DND-41 (cell line): Measurements from ENCODE around the gene TSN.

ENCODE experiments used
- ATAC-seq: fragments of 200-7000 bp; cut with Tn5 transposase; 3 replicates; pipeline ENCODE4 v1.9.1; 2021; ENCODE audit warnings: low read depth; ENCODE audit not compliant: insufficient read depth
- DNase-seq: peaks from one replicate; pipeline ENCODE4 v3.0.0-alpha.2; 2020
- H2AFZ ChIP-seq: 2 replicates; pipeline ENCODE4 v1.6.0; 2012; ENCODE audit warnings: low read depth, low read length
- H3K27ac ChIP-seq: 2 replicates; pipeline ENCODE4 v1.5.1; 2012; ENCODE audit warnings: low read length, inconsistent platforms
- H3K27me3 ChIP-seq: fragments of 200-600 bp; sonication (generic); 2 replicates; pipeline ENCODE4 v1.6.0; 2012; ENCODE audit warnings: low read length, mild to moderate bottlenecking, inconsistent platforms; ENCODE audit not compliant: insufficient read depth, poor library complexity
- H3K36me3 ChIP-seq: 2 replicates; pipeline ENCODE4 v1.5.1; 2012; ENCODE audit warnings: low read length, inconsistent platforms; ENCODE audit not compliant: insufficient read depth
- H3K4me1 ChIP-seq: 2 replicates; pipeline ENCODE4 v1.5.1; 2012; ENCODE audit warnings: mild to moderate bottlenecking, low read length; ENCODE audit not compliant: insufficient read depth
- H3K4me2 ChIP-seq: 2 replicates; pipeline ENCODE4 v1.6.0; 2012; ENCODE audit warnings: mild to moderate bottlenecking, moderate library complexity, low read length, inconsistent platforms; ENCODE audit not compliant: insufficient read depth
- H3K4me3 ChIP-seq, 2 experiments: fragments of 200-600 bp in 1 of 2; shearing (Covaris generic) in 1 of 2; 2 replicates each; pipeline ENCODE4 v1.5.1; 2012 to 2016; ENCODE audit warnings: inconsistent platforms in 2 of 2, low read length in 2 of 2, mild to moderate bottlenecking in 2 of 2, low read depth in 1 of 2, moderate library complexity in 1 of 2
- H3K79me2 ChIP-seq: 2 replicates; pipeline ENCODE4 v1.6.0; 2012; ENCODE audit warnings: low read length, inconsistent platforms; ENCODE audit not compliant: insufficient read depth
- H3K9ac ChIP-seq: 2 replicates; pipeline ENCODE4 v1.6.0; 2012; ENCODE audit warnings: low read depth, mild to moderate bottlenecking, inconsistent platforms, low read length, moderate library complexity
- H3K9me3 ChIP-seq: 2 replicates; pipeline ENCODE4 v1.5.1; 2012; ENCODE audit warnings: low read length, moderate library complexity, mild to moderate bottlenecking, inconsistent platforms; ENCODE audit not compliant: insufficient read depth, severe bottlenecking
- H4K20me1 ChIP-seq: 2 replicates; pipeline ENCODE4 v1.6.0; 2012; ENCODE audit warnings: low read length; ENCODE audit not compliant: insufficient read depth
- EZH2 ChIP-seq: IDR thresholded peaks from 3 replicates; pipeline ENCODE4 v1.6.1; 2012; ENCODE audit warnings: borderline replicate concordance, low read depth, mild to moderate bottlenecking, moderate library complexity, low read length, inconsistent platforms; ENCODE audit not compliant: severe bottlenecking
- TF ChIP-seq, protein P1 (sequence below): IDR thresholded peaks from 2 replicates; pipeline ENCODE4 v1.5.1; 2012; ENCODE audit warnings: borderline replicate concordance, low read length, moderate library complexity, mild to moderate bottlenecking; ENCODE audit not compliant: poor library complexity, severe bottlenecking; ENCODE audit errors: extremely low read depth

Gene TSN

DNA sequence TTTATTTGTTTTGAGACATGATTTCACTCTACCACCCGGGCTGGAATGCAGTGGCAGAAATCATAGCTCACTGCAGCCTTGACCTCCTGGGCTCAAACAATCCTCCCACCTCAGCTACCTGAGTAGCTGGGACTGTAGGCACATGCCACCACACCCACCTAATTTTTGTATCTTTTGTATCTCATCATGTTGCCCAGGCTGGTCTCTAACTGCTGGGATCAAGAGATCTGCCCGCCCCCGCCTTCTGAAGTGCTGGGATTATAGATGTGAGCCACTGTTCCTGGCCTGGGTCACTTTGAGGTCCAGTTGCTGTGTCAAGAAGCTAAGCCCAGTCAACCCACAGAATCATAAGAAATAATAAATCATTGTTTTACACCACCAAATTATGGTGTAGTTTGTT is 38.4 kb downstream of the TSN start:
- Histone ChIP-seq H3K4me1 (no peaks in the 10 kb centered on the region), H3K9ac (no peak overlapping the region), H3K27me3 (peaks cover 9% of the 10 kb centered on the region), H4K20me1 (no peaks in the 10 kb centered on the region), H2AFZ (no peak overlapping the region), H3K27ac (no peak overlapping the region), H3K36me3 (no peaks in the 10 kb centered on the region), H3K4me2 (no peak overlapping the region), H3K9me3 (no peaks in the 10 kb centered on the region), H3K4me3 (no peak overlapping the region), H3K79me2 (no peaks in the 10 kb centered on the region)
- no peak for TF ChIP-seq EZH2
- TF ChIP-seq, protein P1, sequence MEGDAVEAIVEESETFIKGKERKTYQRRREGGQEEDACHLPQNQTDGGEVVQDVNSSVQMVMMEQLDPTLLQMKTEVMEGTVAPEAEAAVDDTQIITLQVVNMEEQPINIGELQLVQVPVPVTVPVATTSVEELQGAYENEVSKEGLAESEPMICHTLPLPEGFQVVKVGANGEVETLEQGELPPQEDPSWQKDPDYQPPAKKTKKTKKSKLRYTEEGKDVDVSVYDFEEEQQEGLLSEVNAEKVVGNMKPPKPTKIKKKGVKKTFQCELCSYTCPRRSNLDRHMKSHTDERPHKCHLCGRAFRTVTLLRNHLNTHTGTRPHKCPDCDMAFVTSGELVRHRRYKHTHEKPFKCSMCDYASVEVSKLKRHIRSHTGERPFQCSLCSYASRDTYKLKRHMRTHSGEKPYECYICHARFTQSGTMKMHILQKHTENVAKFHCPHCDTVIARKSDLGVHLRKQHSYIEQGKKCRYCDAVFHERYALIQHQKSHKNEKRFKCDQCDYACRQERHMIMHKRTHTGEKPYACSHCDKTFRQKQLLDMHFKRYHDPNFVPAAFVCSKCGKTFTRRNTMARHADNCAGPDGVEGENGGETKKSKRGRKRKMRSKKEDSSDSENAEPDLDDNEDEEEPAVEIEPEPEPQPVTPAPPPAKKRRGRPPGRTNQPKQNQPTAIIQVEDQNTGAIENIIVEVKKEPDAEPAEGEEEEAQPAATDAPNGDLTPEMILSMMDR = no peak
- DNase-seq (no peak), ATAC-seq (no peak)

DNA sequence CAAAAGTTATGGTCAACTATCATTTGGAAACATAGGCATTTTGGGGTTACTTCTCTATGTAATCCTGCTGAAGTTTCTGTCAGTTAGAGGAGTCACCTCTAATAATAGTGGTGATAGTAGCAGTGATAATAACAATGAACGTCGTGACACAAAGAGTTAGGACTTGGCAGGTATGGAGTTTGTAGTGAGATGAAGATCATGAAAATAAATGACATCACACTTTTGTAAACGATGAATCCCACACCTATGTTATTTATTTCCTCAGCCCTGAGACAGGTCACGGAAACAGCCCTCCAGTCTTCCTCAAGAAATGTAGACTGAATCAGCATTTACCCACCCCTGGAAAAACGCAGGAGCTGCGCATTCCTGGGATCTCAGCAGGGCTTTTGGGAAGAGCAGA is 38.8 kb downstream of the TSN start:
- no peaks in the 10 kb centered on the region for H3K4me1 ChIP-seq
- H3K9ac ChIP-seq = no peak overlapping the region
- H4K20me1 ChIP-seq = no peaks in the 10 kb centered on the region
- no peak overlapping the region for H3K27ac ChIP-seq
- ATAC-seq (no peak), DNase-seq (no peak)
- H3K79me2 ChIP-seq = no peaks in the 10 kb centered on the region
- peaks cover 9% of the 10 kb centered on the region for H3K27me3 ChIP-seq
- no peak overlapping the region for H2AFZ ChIP-seq
- TF ChIP-seq, protein P1 = no peak
- no peak for TF ChIP-seq EZH2
- no peaks in the 10 kb centered on the region for H3K9me3 ChIP-seq
- H3K36me3 ChIP-seq = no peaks in the 10 kb centered on the region
- no peak overlapping the region for H3K4me3 ChIP-seq
- H3K4me2 ChIP-seq = no peak overlapping the region

DNA sequence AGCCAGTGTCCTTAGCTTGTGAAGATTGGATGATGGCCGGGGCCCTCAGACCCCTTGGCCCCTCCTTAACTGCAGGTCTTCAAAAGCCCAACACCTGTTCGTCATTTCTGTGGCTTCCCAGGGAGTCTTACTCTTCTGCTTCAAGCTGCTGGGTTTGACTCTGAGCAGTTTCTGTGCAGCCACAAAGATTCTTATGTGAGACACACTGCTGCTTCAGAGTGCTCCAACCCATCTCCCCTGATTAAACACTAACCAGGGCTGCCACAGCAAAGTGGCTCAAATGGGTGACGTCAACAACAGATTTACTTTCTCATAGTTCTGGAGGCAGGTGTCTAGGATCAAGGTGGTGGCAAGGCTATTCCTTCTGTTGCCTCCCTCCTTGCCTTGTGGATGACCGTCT is 40.8 kb downstream of the TSN start:
- ATAC-seq = no peak
- H3K27me3 ChIP-seq = peaks cover under 1% of the 10 kb centered on the region

More for the DNA sequence above, 40.8 kb downstream of the TSN start:
- no peak overlapping the region for H3K4me3 ChIP-seq
- no peak for DNase-seq
- no peak overlapping the region for H3K4me2 ChIP-seq
- H4K20me1 ChIP-seq = no peaks in the 10 kb centered on the region
- no peak overlapping the region for H2AFZ ChIP-seq
- H3K79me2 ChIP-seq = no peaks in the 10 kb centered on the region
- H3K9me3 ChIP-seq = no peaks in the 10 kb centered on the region
- no peaks in the 10 kb centered on the region for H3K4me1 ChIP-seq
- TF ChIP-seq, protein P1 = no peak
- no peak for TF ChIP-seq EZH2
- H3K9ac ChIP-seq = no peak overlapping the region
- H3K27ac ChIP-seq = no peak overlapping the region
- no peaks in the 10 kb centered on the region for H3K36me3 ChIP-seq
